HG03280 (cell line): ENCODE results near the gene NOL6.
"Not testable (repeated sequence)": the region's sequence is repeated elsewhere in the genome, so short reads cannot be mapped to it uniquely, and the experiment has no call there.

Experiments
- ATAC-seq: cut with Tn5 transposase; IDR thresholded peaks from one replicate; pipeline ENCODE4 v1.9.1; 2021; ENCODE audit warnings: mild to moderate bottlenecking, moderate library complexity; ENCODE audit not compliant: unreplicated experiment

Gene NOL6

DNA sequence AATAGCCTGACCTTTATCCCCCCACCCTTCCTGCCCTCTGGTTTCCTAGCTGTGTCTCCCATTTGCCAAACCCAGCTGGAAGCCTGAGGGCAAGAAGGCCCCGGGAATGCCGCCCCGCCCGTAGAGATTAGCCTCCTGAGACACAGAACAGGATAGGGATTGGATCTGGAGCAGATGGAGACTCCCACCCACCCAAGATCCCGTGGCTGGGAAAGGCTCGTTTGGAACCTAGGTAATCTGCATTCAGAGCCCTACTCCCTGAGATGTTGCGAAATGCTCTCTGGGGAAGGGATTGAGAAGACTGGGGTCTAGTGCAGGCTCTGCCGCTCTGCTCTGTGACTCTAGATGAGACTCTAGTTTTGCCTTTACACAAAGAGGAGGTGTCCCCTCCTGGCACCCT, 37.3 kb downstream of the NOL6 start:
- ATAC-seq = no peak

- ATAC-seq = no peak
Measured at GRCh38 chr9:33435821-33436277, 37.9 kb downstream of the NOL6 start.

DNA sequence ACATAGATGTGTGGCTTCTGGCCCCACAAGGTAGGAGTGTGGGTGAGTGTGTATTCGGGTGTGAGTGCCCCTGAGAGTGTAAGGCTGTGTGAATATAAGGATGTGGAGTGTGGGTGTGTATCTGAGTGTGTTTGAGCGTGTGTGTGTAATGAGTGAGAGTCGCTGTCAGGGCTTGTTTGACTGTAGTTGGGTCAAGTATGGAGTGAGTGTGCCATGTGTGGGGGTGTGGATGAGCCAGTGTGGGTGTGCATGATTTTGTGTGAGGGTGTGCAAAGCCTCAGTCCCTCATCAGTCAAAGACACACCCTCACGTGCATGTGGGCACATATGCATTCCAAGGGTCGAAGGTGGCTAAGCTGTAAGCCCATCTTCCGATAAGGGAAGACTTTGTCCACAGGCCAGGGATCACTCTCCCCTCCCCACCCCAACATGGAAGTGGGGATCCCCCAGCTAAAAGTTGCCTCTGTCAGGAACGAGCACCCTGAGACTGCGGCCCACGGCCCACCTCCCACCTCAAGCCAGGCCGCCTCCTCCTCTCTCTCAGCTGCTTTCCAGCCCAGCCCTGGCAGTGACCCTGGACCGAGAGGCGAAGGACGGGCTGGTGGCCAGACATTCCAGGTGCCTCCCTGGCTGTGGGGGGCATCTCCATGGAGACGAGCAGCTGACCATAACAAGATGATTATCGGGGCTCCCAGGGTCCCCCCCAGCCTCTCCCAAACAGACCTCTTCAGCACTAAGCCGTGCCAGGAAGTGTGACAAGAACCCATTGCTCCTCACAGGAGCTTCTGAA, 39.2 kb downstream of the NOL6 start:
- ATAC-seq = no peak

DNA sequence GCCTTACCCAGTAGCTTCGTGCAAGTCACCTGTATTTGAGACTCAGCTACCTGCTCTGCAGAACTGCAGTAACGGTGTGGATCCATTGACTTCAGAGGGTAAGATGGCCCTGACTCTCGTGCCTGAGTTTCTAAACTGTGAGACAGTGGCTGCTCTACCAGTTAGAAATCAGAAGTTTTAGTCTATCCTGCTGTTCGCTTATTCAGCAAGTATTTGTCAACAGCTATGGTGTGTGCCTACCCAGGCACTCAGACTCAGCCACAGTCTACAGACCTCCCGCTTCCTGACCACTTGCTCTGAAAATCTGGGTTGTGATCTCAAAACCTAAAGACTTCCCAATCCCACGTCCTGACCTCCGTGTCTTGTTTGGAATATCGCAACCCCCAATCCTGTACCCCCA, 39.9 kb downstream of the NOL6 start:
- no peak for ATAC-seq

DNA sequence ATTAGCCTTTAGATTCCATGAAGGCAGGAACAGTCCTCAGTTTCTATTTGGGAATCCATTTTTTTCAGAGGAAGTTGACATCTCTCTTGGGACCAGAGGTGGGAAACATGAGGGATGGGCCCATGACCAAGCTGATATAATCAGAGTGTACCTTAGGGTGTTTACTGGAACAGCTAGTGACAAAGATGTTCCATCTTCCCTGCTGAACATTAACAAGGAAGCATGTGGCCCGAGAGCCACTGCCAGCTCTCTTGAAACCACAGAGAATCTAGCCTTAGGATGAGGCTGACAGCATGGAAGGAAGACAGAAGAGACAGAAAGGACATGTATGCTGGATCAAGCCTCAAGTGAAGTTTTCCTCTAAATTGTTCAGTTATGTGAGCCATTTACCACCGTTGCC, 42.3 kb downstream of the NOL6 start:
- ATAC-seq = no peak

DNA sequence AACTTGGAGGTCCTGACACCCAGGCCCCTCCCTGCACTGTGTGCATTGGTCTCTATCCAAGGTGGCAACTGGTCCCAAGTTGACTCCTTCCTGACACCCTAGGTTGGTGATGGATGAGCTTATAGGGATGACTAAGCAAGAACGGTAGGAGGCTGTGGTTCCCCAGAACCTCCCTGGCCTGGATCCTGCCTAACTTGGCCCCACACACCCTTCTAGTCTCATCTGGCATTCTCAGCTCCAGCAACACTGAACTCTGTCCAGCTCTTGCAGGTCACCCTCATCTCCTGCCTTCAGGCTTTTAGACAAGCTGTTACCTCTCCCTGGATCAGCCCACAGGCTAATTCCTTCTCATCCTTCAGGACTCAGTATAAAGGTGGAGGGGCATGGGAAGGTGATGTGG, 42.8 kb downstream of the NOL6 start:
- no peak for ATAC-seq

- no peak for ATAC-seq
Measured at GRCh38 chr9:33429256-33429985, 44.3 kb downstream of the NOL6 start.

GRCh38 chr9:33426843-33427293, 46.9 kb downstream of the NOL6 start:
- ATAC-seq = no peak

DNA sequence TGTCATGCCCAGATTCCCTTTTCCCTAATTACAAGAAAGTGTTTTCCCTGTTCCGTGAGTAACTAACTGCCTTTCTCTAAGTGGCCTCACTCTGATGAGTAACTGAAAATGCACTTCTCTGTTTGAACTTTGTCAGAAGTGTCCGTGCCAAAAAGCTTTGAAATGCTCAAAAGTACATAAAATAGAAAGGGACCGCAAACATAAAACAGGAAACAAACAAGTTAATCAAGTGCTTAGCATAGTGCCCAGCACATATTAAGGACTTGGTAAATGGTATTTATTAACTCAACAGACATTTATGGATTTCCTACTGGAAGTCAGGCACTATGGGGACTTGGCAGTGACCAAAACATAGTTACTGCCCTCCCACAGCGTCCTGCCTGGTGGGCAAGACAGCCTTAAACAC, 48.6 kb downstream of the NOL6 start:
- no peak for ATAC-seq

- ATAC-seq = not testable (repeated sequence)
Measured at GRCh38 chr9:33424492-33424891, 49.2 kb downstream of the NOL6 start.

DNA sequence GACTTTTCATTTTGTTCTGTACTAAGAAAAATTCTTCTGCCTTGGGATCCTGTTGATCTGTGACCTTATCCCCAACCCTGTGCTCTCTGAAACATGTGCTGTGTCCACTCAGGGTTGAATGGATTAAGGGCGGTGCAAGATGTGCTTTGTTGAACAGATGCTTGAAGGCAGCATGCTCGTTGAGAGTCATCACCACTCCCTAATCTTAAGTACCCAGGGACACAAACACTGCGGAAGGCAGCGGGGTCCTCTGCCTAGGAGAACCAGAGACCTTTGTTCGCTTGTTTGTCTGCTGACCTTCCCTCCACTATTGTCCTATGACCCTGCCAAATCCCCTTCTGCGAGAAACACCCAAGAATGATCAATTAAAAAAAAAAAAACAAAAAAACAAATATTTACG, 49.7 kb downstream of the NOL6 start:
- ATAC-seq = not testable (repeated sequence)

DNA sequence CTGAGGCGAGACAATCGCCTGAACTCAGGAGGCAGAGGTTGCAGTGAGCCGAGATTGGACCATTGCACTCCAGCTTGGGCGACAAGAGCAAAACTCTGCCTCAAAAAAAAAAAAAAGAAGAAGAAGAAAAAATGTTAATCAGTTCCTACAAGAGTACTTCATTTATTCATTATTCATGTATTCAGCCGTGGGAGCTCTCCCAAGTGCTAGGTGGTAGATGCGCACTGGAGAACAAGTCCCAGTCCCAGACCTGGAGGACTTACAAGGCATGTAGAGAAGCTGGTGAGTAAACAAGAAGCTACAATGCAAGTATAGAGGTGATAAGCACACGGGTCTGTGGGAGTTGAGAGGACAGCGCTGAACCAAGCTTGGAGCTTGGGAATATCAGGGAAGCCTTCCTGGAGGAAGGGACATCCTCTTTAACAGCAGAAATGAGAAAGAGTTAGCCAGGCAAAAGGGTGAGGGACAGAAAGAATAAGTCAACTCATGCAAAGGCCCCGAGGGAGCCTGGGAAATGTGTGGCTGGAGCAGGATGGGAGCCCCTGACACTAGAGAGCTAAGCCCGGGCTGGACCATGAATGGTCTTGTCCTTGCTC, 53.9 kb downstream of the NOL6 start:
- no peak for ATAC-seq

- ATAC-seq = no peak
Measured at GRCh38 chr9:33418090-33418489, 55.6 kb downstream of the NOL6 start.

- ATAC-seq = no peak
Measured at GRCh38 chr9:33416996-33417395, 56.7 kb downstream of the NOL6 start.

DNA sequence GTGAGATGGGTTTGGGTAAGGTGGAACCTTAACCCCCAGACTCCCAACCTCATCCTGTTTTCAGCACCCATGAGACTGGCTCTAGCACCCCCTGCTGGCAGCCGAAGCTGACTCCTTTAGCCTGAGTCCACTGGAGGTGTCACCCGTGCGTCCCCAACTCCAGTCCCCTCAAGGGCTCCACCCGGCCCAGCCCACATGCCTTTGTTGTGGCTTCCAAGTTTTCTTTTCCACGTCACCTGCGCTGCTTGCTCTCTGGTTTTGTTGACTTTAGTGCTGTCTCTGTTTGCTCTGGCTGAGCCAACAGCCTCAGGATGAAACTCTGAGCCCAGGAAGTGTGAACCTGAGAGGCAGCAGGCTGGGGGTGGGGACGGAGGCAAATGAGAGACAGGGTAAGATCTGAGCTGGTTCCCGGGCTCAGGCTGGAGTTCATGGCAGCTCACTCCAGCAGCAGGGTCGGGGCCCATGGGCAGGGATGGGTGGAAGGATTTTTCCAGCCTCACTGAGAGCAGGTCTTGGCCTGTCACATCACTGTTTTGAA, 58.2 kb downstream of the NOL6 start:
- peak; percentile 72 for ATAC-seq

DNA sequence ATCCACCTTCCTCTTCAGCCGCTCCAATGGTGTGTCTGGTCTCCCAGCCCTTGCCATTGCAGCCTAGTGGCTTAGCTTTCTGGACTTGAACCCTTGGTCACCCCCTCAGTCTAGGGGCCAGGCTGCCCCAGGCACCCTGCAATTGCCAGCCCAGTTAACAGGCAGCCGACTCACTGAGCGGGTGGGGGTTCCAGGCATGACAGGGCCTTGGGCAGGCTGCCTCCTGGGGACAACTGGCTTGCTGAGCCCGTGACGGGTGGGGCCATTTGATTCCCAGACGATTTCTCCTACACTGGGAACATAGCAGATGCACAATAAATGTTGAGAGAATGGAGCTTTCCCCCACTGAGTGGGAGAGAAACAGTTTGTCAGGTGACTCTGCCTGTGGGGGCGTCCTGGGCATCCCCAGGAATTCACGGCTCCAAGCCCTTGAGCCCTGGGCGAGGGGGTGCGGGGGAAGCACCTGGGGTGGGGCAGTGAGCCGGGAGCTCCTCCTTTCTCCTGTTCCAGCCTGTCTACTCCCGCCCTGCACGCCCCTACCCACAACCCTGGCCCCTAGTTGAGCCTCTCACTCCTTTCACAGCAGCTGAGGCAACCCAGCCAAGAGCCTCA, 58.7 kb downstream of the NOL6 start:
- ATAC-seq = no peak

GRCh38 chr9:33414268-33414667, 59.5 kb downstream of the NOL6 start:
- no peak for ATAC-seq
